Tongue (tissue), 2 donors: Measurements from ENCODE around the gene PI4K2B. TPM values are rescaled to one million over a fixed set of nuclear protein-coding genes. Genes with fewer than 3 reads are reported as not detected.
"Not testable (repeated sequence)": the region's sequence is repeated elsewhere in the genome, so short reads cannot be mapped to it uniquely, and the experiment has no call there.

Experiments
- DNase-seq: peaks from one replicate; pipeline ENCODE4 v3.0.0-alpha.2; 2015
- total RNA-seq: library from RNA; depleted of rRNA; stranded (reverse); fragments of >200 nt; gene quantifications from one replicate; pipeline ENCODE4 v1.2.3, GENCODE V29; 2014

PI4K2B gene
- total RNA-seq, 1 donor from 2014 or later: 19.6 TPM

DNA sequence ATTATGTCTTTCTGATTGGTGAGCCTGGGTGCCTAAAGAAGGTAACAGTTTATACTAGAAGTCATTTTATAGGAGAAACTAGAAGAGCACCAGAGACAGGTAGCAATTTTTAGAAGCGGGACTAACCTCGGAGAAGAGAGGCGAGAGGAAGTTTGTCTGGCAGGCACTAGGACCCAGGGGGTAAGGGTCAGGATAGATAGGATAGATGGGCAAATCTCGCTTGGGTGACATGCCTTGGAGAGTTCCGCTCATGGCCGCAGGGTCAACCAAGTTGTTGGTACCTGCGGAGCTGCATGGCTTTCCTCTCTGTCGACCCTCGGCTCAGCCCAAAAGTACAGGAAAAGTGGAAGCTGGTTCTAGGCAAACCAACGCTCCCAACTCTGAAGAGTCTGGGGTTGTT, 11.3 kb downstream of the PI4K2B start:
- no peak for DNase-seq

DNA sequence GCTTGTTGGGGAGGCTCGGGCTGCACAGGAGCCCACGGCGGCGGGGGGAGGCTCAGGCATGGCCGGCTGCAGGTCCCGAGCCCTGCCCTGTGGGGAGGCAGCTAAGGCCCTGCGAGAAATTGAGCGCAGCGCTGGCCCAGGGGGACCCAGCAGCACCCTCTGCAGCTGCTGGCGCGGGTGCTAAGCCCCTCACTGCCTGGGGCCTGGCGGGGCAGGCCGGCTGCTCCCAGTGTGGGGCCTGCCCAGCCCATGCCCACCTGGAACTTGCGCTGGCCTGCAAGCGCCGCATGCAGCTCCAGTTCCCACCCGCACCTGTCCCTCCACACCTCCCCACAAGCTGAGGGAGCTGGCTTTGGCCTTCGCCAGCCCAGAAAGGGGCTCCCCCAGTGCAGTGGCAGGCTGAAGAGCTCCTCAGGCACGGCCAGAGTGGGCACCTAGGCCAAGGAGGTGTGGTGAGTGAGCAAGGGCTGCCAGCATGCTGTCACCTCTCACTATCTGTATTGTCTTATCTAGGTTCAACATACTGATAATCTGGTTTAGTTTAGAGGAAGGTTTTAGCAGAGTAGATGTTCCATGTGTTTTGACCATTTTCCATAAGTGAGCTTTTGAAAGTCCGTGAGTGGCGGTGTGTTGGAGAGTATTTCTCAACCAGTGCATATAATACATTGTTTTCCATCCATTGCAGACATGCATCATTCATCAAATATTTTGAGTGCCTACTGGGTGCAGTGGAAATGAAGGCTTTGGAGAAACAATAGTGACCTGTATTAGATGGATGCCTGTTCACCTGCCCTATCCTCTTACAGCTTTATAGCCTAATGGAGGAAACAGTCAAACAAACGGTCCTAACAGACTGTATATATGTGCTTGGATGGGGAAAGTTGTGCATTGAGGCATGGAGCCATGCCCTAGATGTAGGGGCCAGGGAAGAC, 13.1 kb downstream of the PI4K2B start:
- no peak for DNase-seq

GRCh38 chr4:25248875-25249274, 15.0 kb downstream of the PI4K2B start:
- not testable (repeated sequence) for DNase-seq

GRCh38 chr4:25249494-25249893, 15.7 kb downstream of the PI4K2B start:
- DNase-seq: not testable (repeated sequence)

DNA sequence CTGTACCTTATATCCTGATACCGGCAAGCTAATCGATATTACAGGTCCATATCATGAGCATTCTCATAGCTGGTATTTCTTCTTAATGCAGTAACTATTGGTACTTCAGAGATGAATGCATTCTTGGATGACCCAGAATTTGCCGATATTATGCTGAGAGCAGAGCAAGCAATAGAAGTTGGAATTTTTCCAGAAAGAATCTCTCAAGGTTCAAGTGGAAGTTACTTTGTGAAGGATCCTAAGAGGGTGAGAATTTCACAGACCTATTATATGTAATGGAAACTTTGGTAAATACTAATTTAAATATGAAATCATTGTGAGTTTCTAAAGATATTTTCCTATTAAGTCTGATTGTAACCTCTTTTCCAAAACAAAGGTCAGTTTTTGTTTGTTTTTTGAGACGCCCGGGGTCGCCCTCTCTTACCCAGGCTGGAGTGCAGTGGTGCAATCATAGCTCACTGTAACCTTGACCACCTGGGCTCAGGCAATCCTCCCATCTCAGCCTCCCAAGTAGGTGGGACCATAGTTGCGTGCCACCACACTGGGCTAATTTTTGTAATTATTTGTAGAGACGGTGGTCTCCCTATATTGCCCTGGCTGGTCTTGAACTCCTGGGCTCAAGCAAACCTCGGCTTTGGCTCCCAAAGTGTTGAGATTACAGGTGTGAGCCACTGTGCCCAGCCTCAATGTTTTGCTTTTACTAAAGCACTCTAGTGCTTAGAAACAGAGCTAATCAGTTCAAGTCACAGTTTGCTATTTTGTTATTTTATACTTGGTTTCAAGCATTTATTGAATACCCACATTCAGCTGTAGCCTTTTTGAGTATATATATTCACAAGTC, 18.6 kb downstream of the PI4K2B start:
- no peak for DNase-seq

DNA sequence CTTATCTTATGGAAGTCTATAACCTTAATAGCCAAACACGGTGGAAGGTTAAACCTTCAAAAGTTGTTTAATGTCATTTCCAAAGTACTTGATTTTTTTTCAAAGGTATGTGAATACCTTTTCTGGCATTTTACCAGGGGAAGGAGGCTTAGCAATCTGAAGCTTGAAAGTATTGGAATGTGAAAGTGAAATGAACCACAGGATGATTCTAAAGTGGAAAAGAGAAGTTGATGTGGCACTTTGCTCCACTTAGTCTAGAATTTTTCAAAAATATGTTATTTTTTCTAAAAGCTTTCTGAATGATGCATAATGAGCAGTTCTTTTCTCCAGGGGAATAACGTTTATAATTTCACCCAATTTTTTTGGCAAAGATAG, 19.2 kb downstream of the PI4K2B start:
- peak; percentile 8 for DNase-seq

DNA sequence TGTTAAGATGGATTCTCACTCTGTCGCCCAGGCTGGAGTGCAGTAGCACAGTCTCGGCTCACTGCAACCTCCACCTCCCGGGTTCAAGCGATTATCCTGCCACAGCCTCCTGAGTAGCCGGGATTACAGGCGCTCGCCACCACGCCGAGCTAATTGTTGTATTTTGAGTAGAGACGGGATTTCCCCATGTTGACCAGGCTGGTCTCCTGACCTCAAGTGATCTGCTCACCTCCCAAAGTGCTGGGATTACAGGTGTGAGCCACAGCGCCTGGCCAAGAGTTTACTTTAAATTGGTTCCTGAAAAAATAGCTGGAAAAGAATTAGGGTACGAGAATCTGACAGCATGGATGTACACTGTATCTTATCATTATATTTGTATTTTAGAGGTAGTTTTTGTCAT, 20.0 kb downstream of the PI4K2B start:
- not testable (repeated sequence) for DNase-seq

GRCh38 chr4:25258980-25259578, 25.2 kb downstream of the PI4K2B start:
- DNase-seq: no peak

DNA sequence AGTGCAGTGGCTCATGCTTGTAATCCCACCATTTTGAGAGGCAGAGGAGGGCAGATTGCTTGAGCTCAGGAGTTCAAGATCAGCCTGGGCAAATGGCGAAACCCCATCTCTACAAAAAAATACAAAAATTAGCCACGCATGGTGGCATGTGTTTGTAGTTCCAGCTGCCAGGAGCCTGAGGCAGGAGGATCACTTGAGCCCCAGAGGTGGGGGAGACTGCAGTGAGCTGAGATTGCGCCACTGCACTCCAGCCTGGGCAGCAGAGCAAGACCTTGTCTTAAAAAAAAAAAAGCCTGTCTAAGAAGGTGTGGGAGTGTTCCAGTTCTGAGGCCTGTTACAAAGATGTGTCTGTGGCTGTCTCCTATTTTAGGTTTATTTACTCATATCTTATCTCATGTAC, 38.0 kb downstream of the PI4K2B start:
- DNase-seq: no peak

- DNase-seq: no peak
These were observed 46.4 kb downstream of the PI4K2B start for GRCh38 chr4:25280210-25280609.

DNA sequence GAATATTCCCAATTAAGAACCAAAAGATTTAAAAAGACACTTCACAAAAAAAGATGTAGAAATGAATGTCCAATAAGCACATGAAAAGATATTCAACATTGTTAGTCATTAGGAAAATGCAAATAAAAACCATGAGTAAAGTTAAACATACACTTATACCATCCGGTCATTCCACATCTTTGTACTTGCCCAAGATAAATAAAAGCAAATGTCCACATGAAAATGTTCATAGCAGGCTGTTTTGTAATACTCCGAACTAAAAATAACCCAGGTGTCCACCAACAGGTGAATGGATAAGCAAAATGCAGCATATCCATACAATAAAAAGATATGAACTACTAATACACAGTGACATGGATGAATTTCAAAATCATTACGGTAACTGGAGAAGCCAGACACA, 50.1 kb downstream of the PI4K2B start:
- DNase-seq: no peak

DNA sequence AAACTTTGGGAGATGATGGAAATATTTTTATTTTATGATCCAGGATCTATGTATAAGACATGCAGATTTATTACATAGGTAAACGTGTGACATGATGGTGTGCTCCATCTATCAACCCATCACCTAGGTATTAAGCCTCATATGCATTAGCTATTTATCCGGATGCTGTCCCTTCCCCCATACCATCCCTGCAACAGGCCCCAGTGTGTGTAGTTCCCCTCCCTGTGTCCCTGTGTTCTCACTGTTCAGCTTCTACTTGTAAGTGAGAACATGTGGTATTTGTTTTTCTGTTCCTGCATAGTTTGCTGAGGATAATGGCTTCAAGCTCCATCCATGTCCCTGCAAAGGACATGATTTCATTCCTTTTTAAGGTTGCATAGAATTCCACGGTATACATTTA, 50.6 kb downstream of the PI4K2B start:
- DNase-seq: no peak

GRCh38 chr4:25290490-25291067, 56.7 kb downstream of the PI4K2B start:
- no peak for DNase-seq

GRCh38 chr4:25291158-25291733, 57.4 kb downstream of the PI4K2B start:
- no peak for DNase-seq

- no peak for DNase-seq
These were observed 63.9 kb downstream of the PI4K2B start for GRCh38 chr4:25297528-25298242.

DNA sequence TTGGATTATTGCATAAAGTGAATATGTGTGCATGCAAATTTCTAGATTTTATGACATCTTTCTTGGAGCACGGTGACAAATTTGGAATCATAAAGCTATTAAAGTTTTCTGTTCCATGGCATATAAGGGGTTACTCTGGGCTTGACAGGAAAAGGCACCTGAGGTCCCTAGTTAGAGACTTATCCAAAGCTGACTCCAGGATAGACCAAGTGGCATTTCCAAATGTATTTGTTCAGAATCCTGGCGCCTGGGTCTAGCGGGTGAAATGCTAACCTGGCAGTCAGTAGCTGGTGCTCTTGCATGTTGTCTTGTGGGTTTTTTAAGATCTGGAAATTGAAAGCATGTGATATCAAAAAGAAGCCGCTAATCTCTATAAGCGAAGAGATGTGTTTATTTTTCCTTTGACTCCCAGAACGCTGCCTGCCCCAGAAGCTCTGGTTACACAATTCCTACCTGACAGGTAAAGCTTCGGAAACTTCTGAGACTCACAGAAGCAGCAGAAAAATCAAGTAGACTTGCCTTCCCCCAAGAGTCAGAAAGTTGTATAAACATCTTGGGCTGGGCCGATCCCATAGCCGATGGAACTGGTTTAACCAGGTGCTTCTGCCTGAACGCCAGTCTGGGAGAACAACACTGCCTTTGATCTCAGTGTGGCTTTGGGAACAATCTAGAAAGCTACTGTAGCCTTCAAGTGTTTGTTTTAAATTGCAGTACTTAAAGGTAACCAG, 65.8 kb downstream of the PI4K2B start:
- DNase-seq: peak; percentile 64

DNA sequence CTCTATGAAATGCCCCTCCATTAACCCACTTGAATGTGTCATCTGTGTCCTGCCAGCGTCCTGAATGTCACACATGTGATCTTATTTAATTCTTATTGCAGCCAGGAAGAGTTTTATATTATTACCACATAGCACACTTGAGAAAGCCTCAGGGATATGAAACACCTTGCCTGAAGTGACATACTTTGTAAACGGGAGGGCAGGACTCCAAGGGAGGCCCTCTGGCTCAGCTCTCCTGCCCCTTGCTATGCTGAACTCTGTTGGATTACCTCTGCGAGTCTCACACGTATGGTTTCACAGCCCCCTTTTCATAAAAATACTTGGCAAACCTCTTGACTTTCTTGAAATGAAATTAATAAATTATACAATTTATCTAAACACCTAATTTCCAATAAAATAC, 67.6 kb downstream of the PI4K2B start:
- DNase-seq: no peak

GRCh38 chr4:25302626-25303025, 68.8 kb downstream of the PI4K2B start:
- DNase-seq: no peak

- no peak for DNase-seq
These were observed 69.7 kb downstream of the PI4K2B start for GRCh38 chr4:25303578-25303977.

GRCh38 chr4:25306518-25307057, 72.8 kb downstream of the PI4K2B start:
- DNase-seq: no peak
